Measurements from ENCODE around the gene IFRD1.
"Not testable (repeated sequence)": the region's sequence is repeated elsewhere in the genome, so short reads cannot be mapped to it uniquely, and the experiment has no call there.

IFRD1 gene

DNA sequence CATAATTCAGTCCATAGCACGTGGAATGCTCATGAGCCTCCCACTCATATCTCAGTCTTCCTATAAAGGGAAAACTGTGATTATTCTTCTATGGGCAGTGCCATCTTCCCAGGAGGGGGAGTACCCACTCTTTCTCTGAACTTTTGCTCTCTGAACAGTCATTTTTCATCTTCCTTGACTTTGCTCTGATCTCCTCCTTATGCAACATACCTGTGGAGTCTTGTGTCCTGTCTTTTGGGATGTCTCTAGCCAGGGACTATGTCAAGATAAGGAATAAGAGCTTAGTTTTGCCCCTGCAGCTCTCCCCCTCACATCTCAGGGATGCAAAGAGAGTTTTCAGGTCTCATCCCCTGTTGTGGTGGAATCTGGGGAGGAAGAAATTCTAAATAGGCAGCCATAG, 58.1 kb downstream of the IFRD1 start:
- Histone ChIP-seq H3K9me3 (ENCODE audit: control insufficient read depth in 1 of 2, low read length in 2 of 2) (no peaks in the 10 kb centered on the region), H3K4me1 (ENCODE audit: control insufficient read depth in 1 of 2, insufficient read depth in 2 of 2, low read length in 2 of 2) (peaks cover 0 to 8% of the 10 kb centered on the region in 2 donors), H3K36me3 (ENCODE audit: control insufficient read depth in 1 of 2, insufficient read depth in 2 of 2, low read length in 2 of 2) (no peaks in the 10 kb centered on the region), H3K27me3 (ENCODE audit: low read depth, low read length) (no peaks in the 10 kb centered on the region), H3K4me3 (ENCODE audit: low read depth in 1 of 2, low read length in 2 of 2) (no peak overlapping the region), H3K27ac (ENCODE audit: low read length) (no peak overlapping the region)

DNA sequence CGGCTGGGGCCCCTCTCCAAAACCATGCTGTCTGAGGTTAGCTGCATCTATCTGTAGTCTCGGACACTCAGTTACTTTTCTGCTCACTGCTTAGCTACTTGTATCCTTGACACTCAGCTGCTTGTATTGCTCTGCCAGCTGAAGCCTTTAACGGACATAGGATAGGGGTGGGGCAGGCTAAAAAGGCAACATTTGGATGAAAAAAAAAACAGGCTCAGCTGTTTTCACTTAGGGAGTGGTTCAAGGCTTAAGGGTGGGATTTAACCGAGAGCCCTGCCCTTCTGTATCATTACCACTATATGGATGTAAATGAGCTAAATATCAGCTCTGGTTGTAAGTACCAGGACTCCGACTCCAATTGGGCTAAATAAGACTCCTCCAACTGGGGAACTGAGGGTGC, 59.1 kb downstream of the IFRD1 start:
- H3K4me3 ChIP-seq (ENCODE audit: low read depth in 1 of 2, low read length in 2 of 2) = no peak overlapping the region

DNA sequence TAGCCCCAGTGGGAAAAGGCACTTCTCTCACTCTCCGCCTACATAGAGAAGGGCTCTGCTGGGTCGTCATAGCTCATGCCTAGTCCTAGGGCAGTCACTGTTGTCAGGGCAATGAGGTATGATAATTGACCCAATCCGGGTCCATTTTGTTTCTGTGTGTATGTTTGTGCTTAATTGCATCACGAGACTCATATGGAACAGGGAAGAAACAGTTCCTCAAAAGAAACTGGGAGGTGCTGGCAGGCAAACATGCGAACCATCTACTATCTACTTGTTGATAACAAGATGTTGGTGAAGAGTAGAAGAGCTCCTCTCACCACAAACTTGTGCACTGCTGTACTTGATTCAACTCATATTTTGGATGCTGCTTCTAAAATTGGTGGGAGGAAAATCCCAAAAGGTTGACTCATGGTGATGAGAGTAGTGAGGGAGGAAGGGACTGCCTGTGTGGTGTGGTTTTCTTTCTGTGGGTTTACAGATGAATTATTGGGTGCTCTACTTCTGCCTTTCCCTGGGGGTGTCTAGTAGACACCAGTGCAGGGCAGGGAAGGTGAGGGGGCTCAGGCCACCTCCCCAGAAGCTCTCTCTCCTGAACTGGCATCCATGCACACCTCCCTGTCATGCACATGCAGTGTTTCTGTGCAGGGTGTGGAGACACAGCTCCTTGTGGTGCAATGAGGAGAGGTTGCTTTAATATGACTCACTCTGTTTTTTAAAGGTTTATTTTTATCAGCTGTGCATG, 59.9 kb downstream of the IFRD1 start:
- Histone ChIP-seq H3K27ac (ENCODE audit: low read length) (no peak overlapping the region), H3K36me3 (ENCODE audit: control insufficient read depth in 1 of 2, insufficient read depth in 2 of 2, low read length in 2 of 2) (no peaks in the 10 kb centered on the region), H3K27me3 (ENCODE audit: low read depth, low read length) (no peaks in the 10 kb centered on the region), H3K4me3 (ENCODE audit: low read depth in 1 of 2, low read length in 2 of 2) (no peak overlapping the region), H3K9me3 (ENCODE audit: control insufficient read depth in 1 of 2, low read length in 2 of 2) (no peaks in the 10 kb centered on the region), H3K4me1 (ENCODE audit: control insufficient read depth in 1 of 2, insufficient read depth in 2 of 2, low read length in 2 of 2) (peaks cover 0 to 6% of the 10 kb centered on the region in 2 donors)

More for the DNA sequence above, 59.1 kb downstream of the IFRD1 start:
- H3K9me3 ChIP-seq (ENCODE audit: control insufficient read depth in 1 of 2, low read length in 2 of 2) = no peaks in the 10 kb centered on the region
- peaks cover 0 to 8% of the 10 kb centered on the region in 2 donors for H3K4me1 ChIP-seq (ENCODE audit: control insufficient read depth in 1 of 2, insufficient read depth in 2 of 2, low read length in 2 of 2)
- H3K27me3 ChIP-seq (ENCODE audit: low read depth, low read length) = no peaks in the 10 kb centered on the region
- H3K27ac ChIP-seq (ENCODE audit: low read length) = no peak overlapping the region
- no peaks in the 10 kb centered on the region for H3K36me3 ChIP-seq (ENCODE audit: control insufficient read depth in 1 of 2, insufficient read depth in 2 of 2, low read length in 2 of 2)

DNA sequence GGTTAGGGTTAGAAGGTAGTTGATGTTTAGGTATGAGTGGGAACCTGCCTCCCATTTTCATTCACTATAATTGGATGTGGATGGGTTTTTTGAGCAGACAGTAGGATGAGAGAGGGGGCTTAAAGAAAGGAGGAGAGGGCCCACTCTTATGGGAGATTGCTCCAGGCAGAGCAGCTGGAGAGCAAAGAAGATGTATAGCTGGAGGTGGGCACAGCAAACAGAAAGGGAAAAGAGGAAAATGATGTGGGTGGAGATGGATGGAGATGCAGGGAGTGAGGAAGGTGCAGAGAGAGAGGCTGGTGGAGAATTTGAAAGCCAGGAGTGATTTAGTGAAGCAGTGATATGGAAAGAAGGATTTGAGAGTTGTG, 60.5 kb downstream of the IFRD1 start:
- no peaks in the 10 kb centered on the region for H3K36me3 ChIP-seq (ENCODE audit: control insufficient read depth in 1 of 2, insufficient read depth in 2 of 2, low read length in 2 of 2)
- H3K4me1 ChIP-seq (ENCODE audit: control insufficient read depth in 1 of 2, insufficient read depth in 2 of 2, low read length in 2 of 2) = peaks cover 0 to 5% of the 10 kb centered on the region in 2 donors
- H3K4me3 ChIP-seq (ENCODE audit: low read depth in 1 of 2, low read length in 2 of 2) = no peak overlapping the region
- H3K27ac ChIP-seq (ENCODE audit: low read length) = no peak overlapping the region
- H3K9me3 ChIP-seq (ENCODE audit: control insufficient read depth in 1 of 2, low read length in 2 of 2) = no peaks in the 10 kb centered on the region
- H3K27me3 ChIP-seq (ENCODE audit: low read depth, low read length) = no peaks in the 10 kb centered on the region

DNA sequence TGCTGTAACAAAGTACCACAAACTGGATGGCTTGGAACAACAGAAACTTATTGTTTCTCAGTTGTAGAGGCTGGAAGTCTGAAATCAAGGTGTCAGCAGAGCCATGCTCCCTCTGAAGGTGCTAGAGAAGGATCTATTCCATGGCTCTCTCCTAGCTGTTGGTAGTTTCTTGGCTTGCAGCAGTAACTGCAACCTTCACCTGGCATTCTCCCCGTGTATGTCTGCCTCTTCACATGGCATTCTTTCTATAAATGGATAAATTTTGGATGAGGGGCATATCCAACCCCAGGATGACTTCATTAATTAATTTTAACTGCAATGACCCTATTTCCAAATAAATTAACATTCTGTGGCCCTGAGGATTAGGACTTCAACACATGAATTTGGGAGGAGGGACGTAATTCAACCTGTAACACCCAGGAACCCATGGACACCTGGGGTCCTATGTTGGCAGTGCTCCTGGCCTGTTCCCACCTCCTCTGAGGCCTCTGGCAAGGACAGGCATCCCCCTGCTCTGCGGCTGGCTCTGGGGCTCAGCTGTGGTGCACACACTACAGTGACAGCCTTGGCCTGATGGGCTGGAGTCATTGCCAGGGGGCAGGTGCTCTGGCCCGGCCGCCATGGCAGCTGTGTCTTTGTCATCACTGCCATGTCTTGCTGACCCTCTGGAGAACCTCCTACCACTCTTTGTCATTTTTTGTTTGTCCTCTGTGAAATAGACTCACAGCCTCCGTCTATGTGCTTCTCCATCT, 61.4 kb downstream of the IFRD1 start:
- H3K36me3 ChIP-seq (ENCODE audit: control insufficient read depth in 1 of 2, insufficient read depth in 2 of 2, low read length in 2 of 2) = no peaks in the 10 kb centered on the region
- peaks cover 0 to 5% of the 10 kb centered on the region in 2 donors for H3K4me1 ChIP-seq (ENCODE audit: control insufficient read depth in 1 of 2, insufficient read depth in 2 of 2, low read length in 2 of 2)
- H3K4me3 ChIP-seq (ENCODE audit: low read depth in 1 of 2, low read length in 2 of 2) = no peak overlapping the region
- no peaks in the 10 kb centered on the region for H3K27me3 ChIP-seq (ENCODE audit: low read depth, low read length)
- no peak overlapping the region for H3K27ac ChIP-seq (ENCODE audit: low read length)
- H3K9me3 ChIP-seq (ENCODE audit: control insufficient read depth in 1 of 2, low read length in 2 of 2) = no peaks in the 10 kb centered on the region

DNA sequence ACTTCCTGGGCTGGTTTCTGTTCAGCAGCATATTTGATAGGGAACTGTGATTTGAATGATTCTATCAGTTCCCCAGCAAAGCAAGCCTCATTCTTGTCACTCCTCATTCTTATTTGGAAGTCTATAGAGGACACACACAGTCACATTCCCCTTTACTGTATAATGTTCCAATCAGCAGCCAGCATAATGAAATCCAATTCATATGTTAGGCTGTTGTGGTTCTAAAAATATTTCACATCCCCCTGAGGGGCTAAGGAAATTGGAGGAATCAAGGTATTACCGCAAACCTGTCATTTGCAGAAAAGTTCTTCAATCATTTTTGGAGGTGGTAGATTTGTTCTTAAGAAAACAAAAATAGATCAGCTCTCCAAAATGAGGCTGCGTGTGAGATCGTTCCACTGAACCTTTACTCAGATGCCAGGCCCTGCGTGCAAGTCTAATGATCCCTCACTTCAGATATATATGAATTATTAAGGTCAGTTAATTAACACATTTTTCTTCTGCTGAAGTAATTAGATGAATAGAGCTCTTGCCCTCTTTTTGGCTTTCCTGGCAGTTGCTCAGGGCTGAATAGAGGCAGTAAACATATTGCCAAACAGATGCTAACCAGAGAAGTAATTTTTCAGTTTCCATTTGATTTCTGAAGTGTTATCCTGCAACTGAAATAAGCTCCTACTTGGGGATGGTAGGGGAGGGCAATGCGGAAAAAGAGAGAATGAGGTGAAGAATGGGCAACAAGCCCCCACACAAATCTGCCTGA, 62.4 kb downstream of the IFRD1 start:
- no peaks in the 10 kb centered on the region for H3K27me3 ChIP-seq (ENCODE audit: low read depth, low read length)
- no peak overlapping the region for H3K27ac ChIP-seq (ENCODE audit: low read length)
- peaks cover 0 to 5% of the 10 kb centered on the region in 2 donors for H3K4me1 ChIP-seq (ENCODE audit: control insufficient read depth in 1 of 2, insufficient read depth in 2 of 2, low read length in 2 of 2)
- no peaks in the 10 kb centered on the region for H3K9me3 ChIP-seq (ENCODE audit: control insufficient read depth in 1 of 2, low read length in 2 of 2)
- no peak overlapping the region for H3K4me3 ChIP-seq (ENCODE audit: low read depth in 1 of 2, low read length in 2 of 2)
- H3K36me3 ChIP-seq (ENCODE audit: control insufficient read depth in 1 of 2, insufficient read depth in 2 of 2, low read length in 2 of 2) = no peaks in the 10 kb centered on the region

DNA sequence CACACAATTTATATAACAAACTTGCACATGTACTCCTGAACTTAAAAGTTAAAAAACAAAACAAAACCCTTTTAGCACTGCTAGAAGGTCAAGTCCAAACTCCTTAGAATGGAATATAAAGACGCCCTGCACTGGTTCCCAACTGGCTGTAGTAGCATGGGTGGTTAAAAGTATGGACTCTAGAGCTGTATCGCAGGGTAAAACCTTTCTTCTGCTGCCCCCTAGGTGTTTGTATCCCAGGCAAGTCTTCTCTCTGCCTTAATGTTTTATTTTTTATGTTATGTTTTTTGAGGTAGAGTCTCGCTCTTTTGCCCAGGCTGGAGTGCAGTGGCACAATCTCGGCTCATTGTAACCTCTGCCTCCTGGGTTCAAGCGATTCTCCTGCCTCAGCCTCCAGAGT, 65.7 kb downstream of the IFRD1 start:
- no peaks in the 10 kb centered on the region for H3K4me1 ChIP-seq (ENCODE audit: control insufficient read depth in 1 of 2, insufficient read depth in 2 of 2, low read length in 2 of 2)
- no peaks in the 10 kb centered on the region for H3K27me3 ChIP-seq (ENCODE audit: low read depth, low read length)
- H3K36me3 ChIP-seq (ENCODE audit: control insufficient read depth in 1 of 2, insufficient read depth in 2 of 2, low read length in 2 of 2) = no peaks in the 10 kb centered on the region

DNA sequence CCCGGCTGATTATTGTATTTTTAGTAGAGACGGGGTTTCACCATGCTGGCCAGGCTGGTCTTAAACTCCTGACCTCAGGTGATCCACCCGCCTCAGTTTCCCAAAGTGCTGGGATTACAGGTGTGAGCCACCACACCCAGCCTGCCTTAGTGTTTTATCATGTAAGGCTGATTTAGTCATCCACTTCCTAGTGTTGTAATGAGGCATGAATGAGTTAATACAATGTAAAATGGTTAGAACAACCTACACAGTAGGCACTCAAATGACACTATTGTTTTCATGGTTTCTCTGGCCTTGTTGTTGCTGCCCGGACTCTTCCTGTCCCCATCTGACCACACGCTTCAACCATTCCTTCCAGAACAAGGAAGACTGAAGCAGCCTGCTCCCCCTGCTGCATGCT, 66.2 kb downstream of the IFRD1 start:
- H3K36me3 ChIP-seq (ENCODE audit: control insufficient read depth in 1 of 2, insufficient read depth in 2 of 2, low read length in 2 of 2); H3K4me1 ChIP-seq (ENCODE audit: control insufficient read depth in 1 of 2, insufficient read depth in 2 of 2, low read length in 2 of 2); H3K27ac ChIP-seq (ENCODE audit: low read length); H3K27me3 ChIP-seq (ENCODE audit: low read depth, low read length); H3K9me3 ChIP-seq (ENCODE audit: control insufficient read depth in 1 of 2, low read length in 2 of 2); H3K4me3 ChIP-seq (ENCODE audit: low read depth in 1 of 2, low read length in 2 of 2): not testable (repeated sequence)

More for the DNA sequence above, 65.7 kb downstream of the IFRD1 start:
- H3K4me3 ChIP-seq (ENCODE audit: low read depth in 1 of 2, low read length in 2 of 2) = no peak overlapping the region
- no peak overlapping the region for H3K27ac ChIP-seq (ENCODE audit: low read length)
- no peaks in the 10 kb centered on the region for H3K9me3 ChIP-seq (ENCODE audit: control insufficient read depth in 1 of 2, low read length in 2 of 2)

DNA sequence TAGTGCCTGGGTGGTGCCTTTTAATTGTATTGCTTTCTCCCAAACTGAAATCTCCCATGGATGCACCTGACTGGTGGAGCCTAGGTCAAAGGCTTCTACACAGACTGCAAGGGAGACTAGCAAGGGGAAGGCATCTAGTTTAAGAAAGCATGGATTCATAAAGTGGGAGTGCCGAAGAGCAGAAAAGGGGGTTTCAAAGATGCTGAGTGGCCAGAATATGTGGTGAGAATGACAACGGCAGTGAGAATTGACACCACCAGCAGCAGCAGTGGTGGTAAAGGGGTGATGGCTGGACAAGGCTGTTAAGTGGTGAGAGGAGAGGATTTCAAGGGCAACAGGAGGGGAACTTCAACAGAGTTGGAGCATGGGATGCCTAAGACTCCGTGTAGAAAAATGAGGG, 67.2 kb downstream of the IFRD1 start:
- Histone ChIP-seq H3K4me3 (ENCODE audit: low read depth in 1 of 2, low read length in 2 of 2) (no peak overlapping the region), H3K27ac (ENCODE audit: low read length) (no peak overlapping the region), H3K9me3 (ENCODE audit: control insufficient read depth in 1 of 2, low read length in 2 of 2) (no peaks in the 10 kb centered on the region), H3K36me3 (ENCODE audit: control insufficient read depth in 1 of 2, insufficient read depth in 2 of 2, low read length in 2 of 2) (no peaks in the 10 kb centered on the region), H3K27me3 (ENCODE audit: low read depth, low read length) (no peaks in the 10 kb centered on the region), H3K4me1 (ENCODE audit: control insufficient read depth in 1 of 2, insufficient read depth in 2 of 2, low read length in 2 of 2) (no peaks in the 10 kb centered on the region)

DNA sequence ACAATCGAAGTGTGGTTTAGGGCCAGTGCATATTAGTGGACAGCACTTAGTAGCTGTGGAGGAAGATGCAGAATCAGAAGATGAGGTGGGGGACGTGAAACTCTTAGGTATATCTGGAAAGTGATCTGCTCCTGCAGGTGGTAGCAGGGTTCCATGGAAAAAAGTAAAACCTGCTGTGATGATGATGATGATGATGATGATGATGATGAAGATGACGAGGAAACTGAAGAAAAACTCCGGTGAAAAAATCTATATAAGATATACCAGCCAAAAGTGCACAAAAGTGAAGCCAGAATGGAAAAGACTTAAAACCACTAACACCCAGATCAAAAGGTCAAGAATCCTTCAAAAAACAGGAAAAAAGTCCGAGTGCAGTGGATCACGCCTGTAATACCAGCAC, 70.5 kb downstream of the IFRD1 start:
- Histone ChIP-seq H3K27me3 (ENCODE audit: low read depth, low read length) (no peaks in the 10 kb centered on the region), H3K4me3 (ENCODE audit: low read depth in 1 of 2, low read length in 2 of 2) (no peak overlapping the region), H3K4me1 (ENCODE audit: control insufficient read depth in 1 of 2, insufficient read depth in 2 of 2, low read length in 2 of 2) (no peaks in the 10 kb centered on the region), H3K9me3 (ENCODE audit: control insufficient read depth in 1 of 2, low read length in 2 of 2) (no peaks in the 10 kb centered on the region), H3K36me3 (ENCODE audit: control insufficient read depth in 1 of 2, insufficient read depth in 2 of 2, low read length in 2 of 2) (no peaks in the 10 kb centered on the region), H3K27ac (ENCODE audit: low read length) (no peak overlapping the region)

DNA sequence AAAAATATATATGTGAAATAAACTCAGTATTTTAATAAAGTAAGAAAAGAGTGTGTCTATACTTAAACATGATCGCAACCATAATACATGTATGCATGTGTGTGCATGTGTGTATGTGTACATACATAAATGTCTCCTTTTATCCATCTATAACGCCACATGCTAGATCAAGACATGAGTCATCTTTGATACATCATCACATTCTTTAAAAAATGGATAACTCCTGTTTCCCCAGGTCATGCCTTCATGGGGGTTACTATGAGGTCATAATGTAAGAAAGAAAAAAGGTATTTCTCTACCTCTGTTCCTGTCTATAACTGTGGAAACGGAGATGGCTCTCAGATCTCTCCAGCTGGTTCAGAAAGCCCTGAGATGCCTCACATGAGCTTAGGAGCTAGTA, 71.7 kb downstream of the IFRD1 start:
- Histone ChIP-seq H3K4me3 (ENCODE audit: low read depth in 1 of 2, low read length in 2 of 2) (no peak overlapping the region), H3K9me3 (ENCODE audit: control insufficient read depth in 1 of 2, low read length in 2 of 2) (no peaks in the 10 kb centered on the region), H3K27me3 (ENCODE audit: low read depth, low read length) (no peaks in the 10 kb centered on the region), H3K27ac (ENCODE audit: low read length) (no peak overlapping the region), H3K36me3 (ENCODE audit: control insufficient read depth in 1 of 2, insufficient read depth in 2 of 2, low read length in 2 of 2) (no peaks in the 10 kb centered on the region), H3K4me1 (ENCODE audit: control insufficient read depth in 1 of 2, insufficient read depth in 2 of 2, low read length in 2 of 2) (no peaks in the 10 kb centered on the region)
